C4-2B (cell line): ENCODE measurements around the gene CARD6.

Source experiments
- H3K27ac ChIP-seq: fragments of 450-650 bp; 2 replicates; pipeline ENCODE4 v1.5.1; 2017
- ZFX ChIP-seq: fragments of 450-650 bp; IDR thresholded peaks from 2 replicates; pipeline ENCODE4 v1.6.1; 2017
- TF ChIP-seq, protein P1 (sequence below): fragments of 450-650 bp; conservative IDR thresholded peaks from 2 replicates; pipeline ENCODE4 v1.5.1; 2017; ENCODE audit warnings: mild to moderate bottlenecking

CARD6 gene

GRCh38 chr5:40904205-40904993 lies 63.2 kb downstream of the CARD6 start:
- no peak overlapping the region for H3K27ac ChIP-seq
- TF ChIP-seq, protein P1, sequence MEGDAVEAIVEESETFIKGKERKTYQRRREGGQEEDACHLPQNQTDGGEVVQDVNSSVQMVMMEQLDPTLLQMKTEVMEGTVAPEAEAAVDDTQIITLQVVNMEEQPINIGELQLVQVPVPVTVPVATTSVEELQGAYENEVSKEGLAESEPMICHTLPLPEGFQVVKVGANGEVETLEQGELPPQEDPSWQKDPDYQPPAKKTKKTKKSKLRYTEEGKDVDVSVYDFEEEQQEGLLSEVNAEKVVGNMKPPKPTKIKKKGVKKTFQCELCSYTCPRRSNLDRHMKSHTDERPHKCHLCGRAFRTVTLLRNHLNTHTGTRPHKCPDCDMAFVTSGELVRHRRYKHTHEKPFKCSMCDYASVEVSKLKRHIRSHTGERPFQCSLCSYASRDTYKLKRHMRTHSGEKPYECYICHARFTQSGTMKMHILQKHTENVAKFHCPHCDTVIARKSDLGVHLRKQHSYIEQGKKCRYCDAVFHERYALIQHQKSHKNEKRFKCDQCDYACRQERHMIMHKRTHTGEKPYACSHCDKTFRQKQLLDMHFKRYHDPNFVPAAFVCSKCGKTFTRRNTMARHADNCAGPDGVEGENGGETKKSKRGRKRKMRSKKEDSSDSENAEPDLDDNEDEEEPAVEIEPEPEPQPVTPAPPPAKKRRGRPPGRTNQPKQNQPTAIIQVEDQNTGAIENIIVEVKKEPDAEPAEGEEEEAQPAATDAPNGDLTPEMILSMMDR, result peak; percentile 100
- no peak for TF ChIP-seq ZFX

DNA sequence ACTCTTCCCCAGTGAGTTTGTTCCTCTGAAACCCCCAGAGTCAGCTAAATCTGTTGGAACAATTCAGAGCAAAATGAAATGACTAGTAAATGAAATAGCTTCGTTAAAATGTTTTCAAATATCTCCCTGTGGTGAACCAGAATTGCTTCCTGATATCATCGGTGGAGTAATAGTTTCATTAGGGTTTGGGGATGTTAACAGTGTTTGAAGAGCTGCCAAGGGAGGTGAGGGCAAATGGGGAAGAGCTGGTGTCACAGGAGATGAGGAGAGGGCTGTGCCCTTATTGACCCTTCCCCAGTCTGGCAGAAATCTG lies 63.8 kb downstream of the CARD6 start:
- TF ChIP-seq, protein P1, result peak; percentile 45
- no peak for TF ChIP-seq ZFX
- H3K27ac ChIP-seq, result no peak overlapping the region

DNA sequence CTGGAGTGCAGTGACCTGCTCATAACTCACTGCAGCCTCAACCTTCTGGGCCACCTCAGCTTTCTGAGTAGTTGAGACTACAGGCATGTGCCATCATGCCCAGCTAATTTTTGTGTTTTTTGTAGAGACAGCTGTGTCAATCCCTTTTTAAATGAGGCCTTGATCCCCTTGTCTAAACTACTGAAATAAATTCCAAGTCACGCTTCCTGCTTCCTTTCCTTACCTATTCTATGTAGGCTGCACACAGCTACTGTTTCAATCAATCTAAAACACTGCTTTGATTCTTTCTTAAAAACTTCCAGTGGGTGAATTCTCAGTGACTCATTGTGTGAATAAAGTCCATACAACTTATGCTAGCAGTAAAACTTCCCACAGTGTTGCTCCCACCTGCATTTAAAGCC lies 65.2 kb downstream of the CARD6 start:
- no peak for TF ChIP-seq ZFX
- TF ChIP-seq, protein P1, result no peak
- no peak overlapping the region for H3K27ac ChIP-seq

DNA sequence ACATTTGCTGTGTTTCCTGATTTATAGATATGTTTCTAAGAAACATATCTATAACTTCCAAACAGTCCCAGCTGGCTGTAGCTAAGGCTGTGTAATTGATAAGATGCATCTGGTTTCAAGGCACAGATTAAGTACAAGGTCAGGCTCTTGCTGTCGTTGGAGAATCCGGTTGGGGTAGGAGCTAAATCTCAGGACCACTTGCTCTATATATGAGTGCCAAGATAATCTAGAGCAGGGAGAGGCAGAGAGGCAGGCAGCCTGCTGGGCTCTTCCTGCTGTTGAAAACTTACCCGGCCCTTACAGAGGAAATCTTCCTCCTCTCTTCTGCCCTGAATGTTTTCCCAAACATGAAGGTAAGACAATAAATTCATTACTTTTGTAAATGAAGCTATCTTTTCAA lies 68.1 kb downstream of the CARD6 start, which contains the start of gene C7:
Gene C7 (plus strand): TSS at position 234 of the 400 bp plus-strand sequence. CDS start 114 bp downstream, at position 348.
- no peak within 1 kb of the TSS for H3K27ac ChIP-seq
- no peak for TF ChIP-seq ZFX
- TF ChIP-seq, protein P1, result no peak

GRCh38 chr5:40909723-40910122 lies 68.6 kb downstream of the CARD6 start:
- H3K27ac ChIP-seq, result no peak overlapping the region
- TF ChIP-seq, protein P1, result no peak
- no peak for TF ChIP-seq ZFX
